Endothelial cell of umbilical vein (primary cell): ENCODE data around the gene PAK5. TPM values are rescaled to one million over a fixed set of nuclear protein-coding genes. Genes with fewer than 3 reads are reported as not detected.

ENCODE experiments used
- BruUV-seq: library from RNA; stranded (reverse); fragments of 400-500 nt; replicated peaks from 2 replicates; lab custom pipeline; 2021; lab: Mats Ljungman, UMichigan
- CTCF ChIA-PET: fragments of 300-600, 350-600 bp; sonication (Branson Sonifier 250); formaldehyde crosslinking; loops from one replicate; lab custom pipeline; 2021; ENCODE audit warnings: antibody characterized with exemption, inconsistent platforms; lab: Charles Lee
- POLR2A ChIA-PET: fragments of 300-600, 350-600 bp; sonication (Branson Sonifier 250); formaldehyde crosslinking; loops from one replicate; lab custom pipeline; 2021; ENCODE audit warnings: antibody characterized with exemption, inconsistent platforms; lab: Charles Lee
- DNase-seq: peaks from one replicate; pipeline ENCODE4 v3.0.0-alpha.2; 2011; ENCODE audit warnings: low read depth, low spot score
- FAIRE-seq: peaks from 2 replicates; lab custom pipeline; 2011; peaks lifted over from hg19 to GRCh38; lab: Jason Lieb, UNC
- H2AFZ ChIP-seq: 2 replicates; pipeline ENCODE4 v1.6.0; 2012; ENCODE audit warnings: low read depth, low read length, control low read depth, inconsistent platforms
- H3K27ac ChIP-seq: 2 replicates; pipeline ENCODE4 v1.5.1; 2011; ENCODE audit warnings: low read depth, mild to moderate bottlenecking, control low read depth, low read length, moderate library complexity; ENCODE audit not compliant: insufficient read depth
- H3K27me3 ChIP-seq, 2 experiments: 2 replicates each; pipeline versions ENCODE4 v1.6.0 to v1.6.1; 2011; ENCODE audit warnings: low read length in 2 of 2, mixed read lengths in 1 of 2; ENCODE audit not compliant: control insufficient read depth in 2 of 2, insufficient read depth in 2 of 2
- H3K36me3 ChIP-seq, 2 experiments: 2 replicates in 1 of 2; 3 replicates in 1 of 2; pipeline ENCODE4 v1.5.1; 2011; ENCODE audit warnings: low read length in 2 of 2, mild to moderate bottlenecking in 1 of 2, moderate library complexity in 1 of 2; ENCODE audit not compliant: control insufficient read depth in 2 of 2, insufficient read depth in 2 of 2; ENCODE audit errors: extremely low read depth in 1 of 2
- H3K4me1 ChIP-seq: 3 replicates; pipeline ENCODE4 v1.5.1; 2011; ENCODE audit warnings: mild to moderate bottlenecking, low read length; ENCODE audit not compliant: control insufficient read depth, insufficient read depth; ENCODE audit errors: extremely low read depth
- H3K4me2 ChIP-seq: 2 replicates; pipeline ENCODE4 v1.6.1; 2011; ENCODE audit warnings: low read length, control low read depth, mixed read lengths; ENCODE audit not compliant: insufficient read depth
- H3K4me3 ChIP-seq, 3 experiments: fragments of 200-600 bp in 1 of 3; sonication (generic), shearing (Covaris generic) in 1 of 3; replicated peaks in 1 of 3; 2 replicates each; pipeline ENCODE4 v1.5.1; 2011 to 2016; ENCODE audit warnings: control low read depth in 3 of 3, low read length in 3 of 3, mild to moderate bottlenecking in 2 of 3, inconsistent platforms in 1 of 3, low read depth in 1 of 3, moderate library complexity in 1 of 3; ENCODE audit not compliant: insufficient read depth in 1 of 3
- H3K79me2 ChIP-seq: 2 replicates; pipeline ENCODE4 v1.6.0; 2012; ENCODE audit warnings: low read length, inconsistent platforms; ENCODE audit not compliant: control insufficient read depth, insufficient read depth
- H3K9ac ChIP-seq: replicated peaks from 2 replicates; pipeline ENCODE3; 2011; ENCODE audit warnings: low read length, control low read depth; ENCODE audit not compliant: insufficient read depth; ENCODE audit errors: extremely low read depth
- H3K9me1 ChIP-seq: replicated peaks from 3 replicates; pipeline ENCODE4 v1.6.0; 2011; ENCODE audit warnings: mild to moderate bottlenecking, low read length; ENCODE audit not compliant: control insufficient read depth, insufficient read depth; ENCODE audit errors: extremely low read depth
- H3K9me3 ChIP-seq: replicated peaks from 2 replicates; pipeline ENCODE4 v1.5.1; 2012; ENCODE audit warnings: low read length, inconsistent platforms; ENCODE audit not compliant: control insufficient read depth, insufficient read depth
- H4K20me1 ChIP-seq: replicated peaks from 2 replicates; pipeline ENCODE3; 2011; ENCODE audit warnings: mild to moderate bottlenecking, low read length; ENCODE audit not compliant: control insufficient read depth, insufficient read depth; ENCODE audit errors: extremely low read depth
- CTCF ChIP-seq, 2 donors: IDR thresholded peaks; 1 replicate in 1 of 2; 2 replicates in 1 of 2; pipeline ENCODE4 v1.5.1; 2011; ENCODE audit warnings: low read length in 2 of 2, mild to moderate bottlenecking in 2 of 2, moderate library complexity in 2 of 2, control low read depth in 1 of 2, inconsistent platforms in 1 of 2, low read depth in 1 of 2; ENCODE audit not compliant: insufficient read depth in 1 of 2; ENCODE audit errors: extremely low read depth in 1 of 2
- EZH2 ChIP-seq: IDR thresholded peaks from 2 replicates; pipeline ENCODE4 v1.6.1; 2012; ENCODE audit warnings: borderline replicate concordance, low read depth, mild to moderate bottlenecking, moderate library complexity, low read length, inconsistent platforms; ENCODE audit not compliant: severe bottlenecking
- FOS ChIP-seq: IDR thresholded peaks from 2 replicates; pipeline ENCODE4 v1.6.1; 2011; ENCODE audit warnings: mild to moderate bottlenecking, low read length, moderate library complexity, borderline replicate concordance; ENCODE audit not compliant: insufficient read depth
- JUN ChIP-seq: IDR thresholded peaks from 2 replicates; pipeline ENCODE4 v1.6.1; 2011; ENCODE audit warnings: borderline replicate concordance, low read depth; ENCODE audit not compliant: insufficient read length, insufficient read depth
- POLR2A ChIP-seq: IDR thresholded peaks from 2 replicates; pipeline ENCODE4 v1.6.1; 2012; ENCODE audit warnings: low read depth, mild to moderate bottlenecking, control low read depth, low read length
- POLR2AphosphoS5 ChIP-seq: IDR thresholded peaks from 2 replicates; pipeline ENCODE4 v1.6.1; 2012; ENCODE audit warnings: low read depth, mild to moderate bottlenecking, control low read depth, low read length, moderate library complexity; ENCODE audit not compliant: insufficient read depth
- dilution Hi-C: fragments of 300-500 bp; cut with MboI; formaldehyde crosslinking; loops from one replicate; pipeline ENCODE4 v1.15.0; 2019; ENCODE audit warnings: low sequenced_read_pairs; ENCODE audit not compliant: extremely low pct_ligation_motif_present
- intact Hi-C: fragments of 100-400 bp; cut with micrococcal nuclease; formaldehyde crosslinking; loops from one replicate; pipeline ENCODE4 v1.10.0; 2022
- polyA plus RNA-seq, 4 experiments: library from polyadenylated mRNA; depleted of rRNA in 3 of 4; stranded (reverse) in 3 of 4; unstranded in 1 of 4; fragments of >200 nt; gene quantifications; 2 replicates each; pipeline versions ENCODE4 v1.2.1 to v1.2.3, GENCODE V29; 2011 to 2012; ENCODE audit warnings: missing spikeins in 1 of 4
- total RNA-seq: library from RNA; stranded (reverse); gene quantifications from 2 replicates; pipeline ENCODE4 v1.2.3, GENCODE V29; 2021

PAK5 gene
- total and polyA plus RNA-seq, 2 donors (not counting 3 experiments of a cell fraction or from before 2014, with no cell fraction given): not detected

GRCh38 chr20:9685011-9685410 is 153.9 kb downstream of the PAK5 start:
- intact Hi-C loops: no loop called here
- POLR2A ChIA-PET: no interaction called here

More at GRCh38 chr20:9685011-9685410, 153.9 kb downstream of the PAK5 start:
- Histone ChIP-seq H2AFZ (no peak overlapping the region), H3K4me1 (no peaks in the 10 kb centered on the region), H4K20me1 (no peaks in the 10 kb centered on the region), H3K36me3 (no peaks in the 10 kb centered on the region), H3K4me3 (no peak overlapping the region), H3K27me3 (no peaks in the 10 kb centered on the region), H3K9me3 (no peaks in the 10 kb centered on the region), H3K9ac (no peak overlapping the region), H3K79me2 (no peaks in the 10 kb centered on the region), H3K9me1 (no peaks in the 10 kb centered on the region), H3K4me2 (no peak overlapping the region), H3K27ac (no peak overlapping the region)
- CTCF ChIA-PET: interaction anchor here (1.3 kb wide), 1 partner anchor 11 kb away, joined by 3 read pairs; no protein-coding TSS in a partner anchor
- BruUV-seq: no TSS peak
- DNase-seq: no peak
- FAIRE-seq: no peak
- dilution Hi-C loops: no loop called here
- no peak for TF ChIP-seq EZH2
- no peak for TF ChIP-seq POLR2A
- TF ChIP-seq CTCF (IDR thresholded peaks at IDR 0.05; ENCODE audit: extremely low read depth in 1 of 2, insufficient read depth in 1 of 2, low read depth in 1 of 2, low read length in 2 of 2): no peak
- TF ChIP-seq POLR2AphosphoS5: no peak
- no peak for TF ChIP-seq FOS
- TF ChIP-seq JUN: no peak
